C1 segment of cervical spinal cord (tissue), 14 donors: ENCODE measurements around the gene HELT.
"Not testable (repeated sequence)": the region's sequence is repeated elsewhere in the genome, so short reads cannot be mapped to it uniquely, and the experiment has no call there.

Experiments
- DNase-seq, 14 donors: peaks; one replicate each; lab custom pipeline; 2025; lab: John Stamatoyannopoulos, UW

The HELT gene, protein sequence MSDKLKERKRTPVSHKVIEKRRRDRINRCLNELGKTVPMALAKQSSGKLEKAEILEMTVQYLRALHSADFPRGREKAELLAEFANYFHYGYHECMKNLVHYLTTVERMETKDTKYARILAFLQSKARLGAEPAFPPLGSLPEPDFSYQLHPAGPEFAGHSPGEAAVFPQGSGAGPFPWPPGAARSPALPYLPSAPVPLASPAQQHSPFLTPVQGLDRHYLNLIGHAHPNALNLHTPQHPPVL

DNA sequence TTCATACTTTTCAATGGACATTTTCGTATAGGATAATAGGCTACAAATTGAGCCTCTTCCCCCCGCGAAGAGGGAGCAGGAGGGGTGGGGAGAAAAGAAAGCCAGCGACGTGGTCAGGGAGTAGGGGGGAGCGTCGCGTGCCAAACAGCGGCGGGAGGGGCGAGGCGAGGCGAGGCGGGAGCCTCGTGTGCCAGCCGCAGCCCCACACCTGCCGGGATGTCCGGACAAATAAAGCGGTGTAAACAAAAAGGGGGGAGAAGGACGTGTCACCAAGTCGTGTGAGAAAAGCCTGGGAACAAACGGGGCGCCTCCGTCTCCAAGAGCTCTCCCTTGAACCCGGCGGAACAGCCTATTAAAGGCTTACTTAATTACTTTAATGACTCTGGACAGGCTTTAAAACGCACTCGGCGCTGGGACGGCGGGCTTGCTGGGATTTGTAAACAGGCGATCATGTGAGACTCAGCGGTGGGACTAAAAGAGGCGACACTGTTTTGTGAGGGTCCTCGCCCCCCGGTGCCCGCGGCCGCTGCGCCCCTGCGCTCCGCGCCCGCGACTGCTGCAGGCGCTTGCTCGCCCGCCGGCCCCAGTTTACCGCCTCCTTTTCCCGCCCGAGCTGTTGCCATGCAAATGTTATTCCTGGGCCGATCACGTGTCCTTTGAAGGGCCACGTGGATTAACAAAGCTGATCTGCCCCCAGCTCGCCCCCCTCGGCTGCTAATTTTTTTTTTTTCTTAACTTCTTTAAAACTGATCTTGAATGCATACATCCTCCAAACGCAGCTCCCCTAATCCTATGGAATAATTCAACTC lies at the start of gene HELT:
TSS of gene HELT (plus strand) at position 527 of the 809 bp plus-strand sequence. CDS start 439 bp downstream, outside the sequence.
- DNase-seq = no peak

DNA sequence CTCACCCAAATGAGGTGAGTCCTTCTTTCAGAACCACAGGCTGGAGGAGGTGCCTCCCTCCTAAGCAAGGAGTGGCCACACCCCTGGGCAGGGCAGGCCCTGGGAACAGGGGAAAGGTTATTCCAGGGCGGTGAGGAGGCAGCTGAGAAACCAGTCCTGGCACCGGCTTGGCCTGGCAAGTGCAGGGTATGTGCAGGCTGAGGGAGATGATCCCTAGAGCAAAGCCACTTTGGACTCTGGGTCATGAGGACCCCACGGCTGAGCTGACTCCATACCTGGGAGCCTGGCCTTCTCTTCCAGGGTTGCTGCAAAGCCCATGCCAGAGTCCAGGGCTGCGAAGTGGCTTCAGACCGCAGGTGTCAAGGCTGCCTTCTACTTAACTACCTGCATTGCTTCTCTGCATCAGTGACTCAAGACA lies 49.5 kb upstream of the HELT start:
- DNase-seq = no peak

DNA sequence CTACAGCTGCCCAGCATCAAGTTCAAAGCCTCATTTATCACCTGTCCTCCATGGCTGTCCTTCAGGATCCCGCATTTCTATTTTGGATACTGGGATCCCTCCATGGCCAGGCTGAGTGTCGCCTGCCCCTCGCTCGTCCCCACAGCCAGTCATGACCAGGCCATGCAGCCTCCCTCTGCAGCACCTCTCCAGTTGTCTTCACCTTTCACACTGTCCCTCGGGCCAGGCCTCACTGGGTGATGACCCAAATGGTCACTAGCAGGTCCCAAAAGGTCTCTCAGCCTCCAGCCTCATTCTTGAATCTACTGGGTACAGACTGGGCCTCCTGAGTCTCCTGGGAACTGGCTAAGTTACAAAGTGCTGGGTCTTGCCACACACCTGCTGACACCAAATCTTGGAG lies 48.7 kb upstream of the HELT start:
- no peak for DNase-seq

DNA sequence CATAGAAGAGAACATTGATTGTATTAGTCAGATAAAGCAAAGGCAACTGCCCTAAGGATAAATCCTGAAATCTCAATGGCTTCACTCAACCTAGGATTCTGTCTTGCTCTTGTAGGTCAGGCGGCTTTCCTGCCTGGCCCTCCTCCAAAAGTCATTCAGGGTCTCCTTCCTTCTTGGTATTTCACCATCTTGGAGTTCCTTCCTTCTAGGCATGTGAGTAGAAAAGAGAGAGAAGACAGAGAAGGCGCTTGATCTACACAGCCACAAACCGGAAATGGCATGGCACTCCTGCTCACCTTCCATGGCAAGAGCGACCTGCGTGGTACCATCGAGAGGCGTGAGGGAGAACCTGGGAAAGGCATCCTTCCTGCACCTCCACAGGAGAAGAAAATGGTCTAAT lies 45.3 kb upstream of the HELT start:
- DNase-seq = no peak

DNA sequence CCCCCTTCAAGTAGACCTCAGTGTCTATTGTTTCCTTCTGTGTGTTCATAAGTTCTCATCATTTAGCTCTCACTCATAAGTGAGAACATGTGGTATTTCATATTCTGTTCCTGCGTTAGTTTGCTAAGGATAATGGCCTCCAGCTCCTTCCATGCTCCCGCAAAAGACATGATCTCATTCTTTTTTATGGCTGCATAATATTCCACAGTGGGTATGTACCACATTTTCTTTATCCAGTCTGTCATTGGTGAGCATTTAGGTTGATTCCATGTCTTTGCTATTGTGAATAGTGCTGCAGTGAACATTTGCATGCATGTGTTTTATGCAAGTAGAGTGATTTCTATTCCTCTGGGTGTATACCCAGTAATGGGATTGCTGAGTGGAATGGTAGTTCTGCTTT lies 41.9 kb upstream of the HELT start:
- DNase-seq = not testable (repeated sequence)

DNA sequence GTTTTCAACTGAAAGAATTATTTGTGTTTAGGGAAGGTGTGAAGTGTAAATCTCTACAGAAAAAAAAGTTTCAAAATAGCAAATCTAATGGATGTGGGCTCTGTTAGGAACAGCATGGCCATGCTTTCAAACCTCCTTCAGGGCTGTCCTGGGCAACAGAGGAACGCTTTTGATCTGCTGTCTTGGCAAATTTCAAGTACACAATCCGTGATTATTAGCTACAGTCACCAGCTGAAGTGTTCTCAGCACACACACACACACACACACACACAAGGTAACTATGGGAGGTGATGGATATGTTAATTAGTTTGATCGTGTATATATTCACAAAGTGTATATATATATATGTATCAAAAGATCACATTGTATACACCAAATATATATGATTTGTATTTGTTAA lies 40.5 kb upstream of the HELT start:
- DNase-seq = no peak

DNA sequence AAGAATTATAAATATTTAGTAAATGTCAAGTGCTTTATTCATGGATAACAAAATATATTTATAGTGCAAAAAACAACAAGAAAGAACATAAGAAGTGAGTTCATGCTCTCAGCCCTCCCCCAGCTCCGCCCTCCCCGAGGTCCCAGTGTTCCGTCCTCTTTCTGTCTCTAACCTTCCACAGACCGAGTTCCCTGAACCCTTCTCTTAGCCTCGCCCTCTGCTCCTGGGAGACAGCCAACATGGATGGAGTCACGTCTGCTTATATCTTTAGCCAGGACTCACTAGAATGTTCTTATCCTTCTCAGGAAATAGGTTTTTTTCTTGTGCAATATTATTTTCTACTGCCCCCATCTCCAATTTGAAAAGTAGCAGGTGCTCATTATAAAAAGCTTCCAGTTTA lies 40.1 kb upstream of the HELT start:
- DNase-seq = no peak

DNA sequence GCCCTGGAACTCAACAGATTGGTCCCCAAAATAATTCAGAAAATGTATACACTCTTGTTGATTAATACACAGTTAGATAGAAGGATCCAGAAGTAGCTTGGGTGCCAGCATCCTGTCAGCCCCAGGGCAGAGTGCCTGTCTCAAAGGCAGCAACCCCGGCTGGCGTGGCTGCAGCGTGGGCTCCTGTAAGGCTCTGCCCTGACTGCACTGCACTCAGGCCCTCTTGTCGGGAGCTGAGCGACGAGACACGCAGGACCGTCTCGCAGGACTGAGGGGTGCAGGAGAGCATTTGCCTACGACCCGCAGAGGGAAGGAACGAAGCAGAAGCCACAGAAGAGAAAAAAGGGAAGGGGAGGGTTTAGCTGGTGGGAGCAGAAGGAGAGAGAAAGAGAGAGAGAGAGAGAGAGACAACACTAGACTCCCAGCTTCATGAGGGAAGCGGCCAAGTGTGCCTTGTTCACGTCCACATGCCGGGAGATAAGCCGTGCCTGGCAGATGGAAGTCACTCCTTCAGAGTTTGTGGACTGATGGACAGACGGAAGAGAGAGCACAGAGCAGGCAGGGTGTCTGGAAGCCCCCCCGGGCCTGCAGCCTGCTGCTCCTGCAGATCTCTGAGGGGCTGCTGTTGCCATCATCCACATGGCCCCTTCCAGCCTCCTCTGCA lies 38.7 kb upstream of the HELT start:
- no peak for DNase-seq

DNA sequence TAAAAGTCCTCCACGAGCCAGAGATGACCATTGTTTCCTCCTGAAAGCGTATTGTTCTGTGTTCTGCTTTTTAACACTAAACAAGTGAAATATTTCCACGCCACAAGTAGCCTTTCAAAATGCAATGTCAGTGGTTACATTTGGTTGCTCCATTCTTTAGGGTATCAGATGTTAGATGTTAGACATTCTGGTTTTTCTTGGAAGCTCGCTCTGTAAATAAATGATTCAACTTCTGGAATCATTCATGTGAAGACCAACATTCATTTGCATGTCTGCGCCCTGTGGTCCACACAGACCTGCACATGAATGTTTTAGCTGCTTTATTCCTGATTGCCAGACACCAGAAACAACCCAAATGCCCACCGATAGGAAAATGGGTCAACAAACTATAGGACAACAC lies 38.0 kb upstream of the HELT start:
- no peak for DNase-seq

DNA sequence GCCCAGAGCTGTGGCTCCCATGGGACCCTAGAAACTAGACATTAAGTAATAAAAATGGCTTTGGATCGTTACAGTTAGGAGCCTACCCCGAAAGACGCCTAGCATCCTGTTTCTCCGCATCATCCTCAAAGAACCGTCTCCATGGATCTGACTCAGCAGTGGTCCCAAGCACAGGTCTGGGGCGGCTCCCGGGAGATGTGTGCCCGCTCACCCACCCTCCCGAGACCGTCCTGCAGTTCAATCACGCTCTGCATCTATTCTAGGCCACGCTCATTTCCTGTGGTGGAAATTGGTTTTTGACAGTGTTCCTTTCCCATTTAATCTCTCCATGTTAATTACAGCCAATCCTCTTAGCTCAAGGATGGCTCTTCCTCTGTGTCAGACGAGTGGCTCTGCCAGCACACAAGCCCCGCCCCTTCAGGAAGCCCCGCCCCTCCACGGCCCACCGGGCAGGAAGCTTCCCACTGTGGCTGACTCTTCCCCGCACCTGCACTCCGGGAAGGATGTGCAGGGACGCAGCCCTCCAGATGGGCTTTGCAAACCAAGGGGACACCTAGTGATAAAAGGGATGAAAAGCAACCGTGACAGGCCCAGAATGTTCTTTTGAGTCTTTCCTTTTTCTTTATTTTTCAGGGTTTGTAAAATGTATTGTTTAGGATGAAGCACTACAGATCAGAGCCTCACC lies 34.5 kb upstream of the HELT start:
- DNase-seq = peak in 6 of 14 donors; percentile 3 to 38 (median 12)

DNA sequence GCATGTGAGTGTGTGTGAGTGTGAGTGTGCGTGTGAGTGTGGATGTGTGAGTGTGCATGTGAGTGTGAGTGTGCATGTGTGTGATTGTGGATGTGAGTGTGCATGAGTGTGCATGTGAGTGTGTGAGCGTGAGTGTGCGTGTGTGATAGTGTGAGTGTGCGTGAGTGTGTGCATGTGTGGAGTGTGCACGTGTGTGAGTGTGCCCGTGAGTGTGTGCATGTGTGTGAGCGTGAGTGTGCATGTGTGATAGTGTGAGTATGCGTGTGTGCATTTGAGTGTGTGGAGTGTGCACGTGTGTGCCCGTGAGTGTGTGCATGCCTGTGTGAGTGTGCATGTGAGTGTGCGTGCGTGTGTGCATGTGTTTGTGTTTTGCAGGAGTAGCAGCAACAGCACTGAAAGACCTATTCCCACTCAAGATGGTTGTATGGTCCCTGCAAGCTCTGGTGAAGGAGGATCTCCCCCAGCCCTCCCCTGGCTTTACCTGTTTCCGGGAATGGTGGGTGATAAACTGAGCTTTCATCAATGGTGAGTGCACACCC lies 30.7 kb upstream of the HELT start:
- no peak for DNase-seq

DNA sequence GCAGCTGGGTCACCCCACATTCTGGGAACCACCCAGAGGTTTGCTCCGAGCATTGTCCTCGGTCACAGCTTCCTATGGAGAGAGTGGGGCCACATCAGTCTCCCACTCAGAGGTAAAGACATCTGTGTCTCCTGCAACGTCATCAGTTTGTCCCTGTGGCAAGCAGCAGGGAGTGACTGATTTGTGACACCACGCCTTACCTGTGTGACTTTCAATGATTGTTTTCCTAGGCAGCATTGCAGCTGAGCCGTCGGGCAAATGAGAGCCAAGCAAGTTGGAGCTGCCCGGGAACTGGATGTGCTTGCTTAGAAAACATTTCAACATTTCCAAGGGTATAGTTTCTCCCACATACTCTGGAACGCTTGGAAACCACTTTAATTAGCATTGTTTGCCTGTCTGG lies 29.7 kb upstream of the HELT start:
- DNase-seq = no peak

DNA sequence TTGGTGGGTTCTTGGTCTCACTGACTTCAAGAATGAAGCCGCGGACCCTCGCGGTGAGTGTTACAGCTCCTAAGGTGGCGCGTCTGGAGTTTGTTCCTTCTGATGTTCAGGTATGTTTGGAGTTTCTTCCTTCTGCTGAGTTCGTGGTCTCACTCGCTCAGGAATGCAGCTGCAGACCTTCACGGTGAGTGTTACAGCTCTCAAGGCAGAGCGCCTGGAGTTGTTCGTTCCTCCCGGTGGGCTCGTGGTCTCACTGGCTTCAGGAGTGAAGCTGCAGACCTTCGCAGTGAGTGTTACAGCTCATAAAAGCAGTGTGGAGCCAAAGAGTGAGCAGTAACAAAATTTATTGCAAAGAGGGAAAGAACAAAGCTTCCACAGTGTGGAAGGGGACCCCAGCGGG lies 29.0 kb upstream of the HELT start:
- not testable (repeated sequence) for DNase-seq

DNA sequence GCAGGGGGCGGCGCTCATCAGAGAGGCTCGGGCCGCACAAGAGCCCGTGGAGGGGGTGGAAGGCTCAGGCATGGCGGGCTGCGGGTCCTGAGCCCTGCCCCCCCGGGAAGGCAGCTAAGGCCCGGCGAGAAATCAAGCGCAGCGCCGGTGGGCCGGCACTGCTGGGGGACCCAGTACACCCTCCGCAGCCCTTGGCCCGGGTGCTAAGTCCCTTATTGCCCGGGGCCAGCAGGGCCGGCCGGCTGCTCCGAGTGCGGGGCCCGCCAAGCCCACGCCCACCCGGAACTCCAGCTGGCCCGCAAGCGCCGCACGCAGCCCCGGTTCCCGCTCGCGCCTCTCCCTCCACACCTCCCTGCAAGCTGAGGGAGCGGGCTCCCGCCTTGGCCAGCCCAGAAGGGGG lies 28.2 kb upstream of the HELT start:
- DNase-seq = not testable (repeated sequence)

DNA sequence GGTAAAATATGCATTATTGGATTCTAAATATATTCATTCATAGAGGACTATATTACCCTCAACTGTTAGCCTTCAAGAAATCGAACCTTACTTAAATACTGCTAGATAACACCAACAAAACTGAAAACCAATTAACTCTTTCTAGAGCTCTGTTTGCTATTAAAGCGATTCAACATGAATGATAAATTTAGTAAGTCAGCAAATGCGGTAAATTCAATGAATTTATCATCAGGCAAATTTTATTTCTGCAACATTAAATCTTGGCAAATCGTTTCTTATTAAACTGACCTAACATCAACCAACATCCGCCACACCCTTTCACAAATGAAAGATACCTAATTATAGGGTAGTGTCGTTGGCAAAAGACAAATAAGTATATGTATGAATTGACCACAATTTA lies 26.4 kb upstream of the HELT start:
- DNase-seq = no peak

DNA sequence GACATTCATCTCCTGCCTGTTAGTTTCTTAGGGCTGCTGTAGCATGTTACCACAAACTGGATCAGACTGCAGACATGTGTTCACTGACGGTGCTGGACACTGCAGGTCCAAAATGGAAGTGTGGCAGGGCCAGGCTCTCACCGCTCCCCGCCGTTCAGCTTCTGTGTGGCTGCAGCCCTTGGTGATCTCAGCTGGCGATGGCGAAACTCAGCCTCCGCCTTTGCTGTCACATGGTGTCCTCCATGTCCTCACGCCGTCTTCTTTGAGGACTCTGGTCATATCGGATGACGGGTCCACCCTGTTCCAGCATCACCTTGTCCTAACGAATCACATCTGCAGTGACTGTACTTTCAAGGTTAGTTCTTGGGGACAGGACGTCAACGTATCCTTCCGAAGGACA lies 25.9 kb upstream of the HELT start:
- DNase-seq = no peak

DNA sequence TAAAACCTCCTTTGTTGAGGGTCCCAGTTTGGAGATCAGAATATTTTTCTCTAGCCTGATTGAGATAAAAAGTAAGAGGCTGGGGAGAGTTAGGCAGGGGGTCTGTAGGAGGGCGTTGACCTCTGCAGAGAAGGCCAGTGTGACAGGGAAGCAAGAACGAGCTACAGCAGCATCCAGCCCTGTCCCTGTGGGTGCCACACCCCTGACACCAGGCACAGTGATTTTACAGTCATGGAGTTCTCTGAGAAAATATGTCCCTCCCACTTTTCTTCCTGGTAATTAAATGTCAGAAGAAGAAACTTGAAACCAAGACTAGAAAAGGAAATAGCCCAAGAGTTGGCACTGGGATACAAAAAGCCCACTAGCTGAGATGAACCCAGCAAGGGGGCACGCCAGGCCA lies 25.0 kb upstream of the HELT start:
- DNase-seq = no peak

DNA sequence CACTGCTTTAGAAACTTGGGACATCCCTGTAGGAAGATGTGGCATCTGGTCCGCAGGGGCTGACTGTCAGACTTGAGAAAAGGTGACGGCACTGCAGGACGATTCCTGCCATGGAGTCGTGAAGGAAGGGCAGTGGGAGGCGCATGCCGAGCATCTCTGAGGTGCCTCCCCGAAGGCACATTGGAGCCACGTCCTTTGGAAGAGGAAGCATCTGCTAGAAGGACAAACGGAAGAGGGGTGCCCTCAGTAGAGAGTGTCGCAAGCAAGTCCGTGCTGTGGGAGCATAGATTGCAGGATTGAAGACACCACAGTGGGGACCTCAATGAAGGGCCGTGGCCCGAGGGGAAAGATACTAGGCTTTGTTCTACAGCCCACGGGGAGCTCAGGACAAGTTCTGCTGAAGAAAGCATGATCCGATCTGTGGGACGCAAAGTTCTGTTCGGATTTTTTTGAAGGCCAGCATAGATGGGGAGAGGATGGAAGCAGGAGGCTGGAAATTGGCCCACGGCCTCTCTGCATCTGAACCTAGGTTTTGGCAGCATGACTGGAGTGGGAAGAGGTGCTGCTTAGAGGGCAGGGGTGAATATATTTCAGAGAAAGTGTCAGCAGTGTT lies 24.2 kb upstream of the HELT start:
- DNase-seq = no peak

DNA sequence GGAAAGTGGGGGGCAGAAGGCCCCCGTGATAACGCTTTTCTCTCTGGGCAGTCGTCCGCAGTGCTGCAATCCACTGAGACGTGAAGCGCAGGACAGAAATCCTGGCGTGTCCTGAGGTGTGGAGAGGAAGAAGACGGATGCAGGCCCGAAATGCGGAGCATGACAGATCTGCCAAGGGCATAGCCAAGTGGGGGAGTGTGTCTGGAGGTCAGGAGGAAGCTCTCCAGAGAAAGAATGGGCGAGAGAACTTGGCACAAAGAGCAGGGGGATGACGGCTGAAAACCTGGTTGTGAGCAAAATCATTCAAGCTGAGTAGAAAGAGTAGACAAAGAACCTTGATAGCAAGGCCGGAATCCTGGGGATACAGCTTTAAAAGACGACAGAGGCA lies 23.7 kb upstream of the HELT start:
- no peak for DNase-seq

DNA sequence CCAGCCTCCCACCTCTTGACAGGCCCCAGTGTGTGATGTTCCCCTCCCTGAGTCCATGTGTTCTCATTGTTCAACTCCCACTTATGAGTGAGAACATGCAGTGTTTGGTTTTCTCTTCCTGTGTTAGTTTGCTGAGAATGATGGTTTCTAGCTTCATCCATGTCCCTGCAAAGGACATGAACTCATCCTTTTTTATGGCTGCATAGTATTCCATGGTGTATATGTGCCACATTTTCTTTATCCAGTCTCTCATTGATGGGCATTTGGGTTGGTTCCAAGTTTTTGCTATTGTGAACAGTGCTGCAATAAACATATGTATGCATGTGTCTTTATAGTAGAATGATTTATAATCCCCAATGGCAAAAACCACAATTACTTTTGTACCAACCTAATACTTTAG lies 20.6 kb upstream of the HELT start:
- DNase-seq = not testable (repeated sequence)

DNA sequence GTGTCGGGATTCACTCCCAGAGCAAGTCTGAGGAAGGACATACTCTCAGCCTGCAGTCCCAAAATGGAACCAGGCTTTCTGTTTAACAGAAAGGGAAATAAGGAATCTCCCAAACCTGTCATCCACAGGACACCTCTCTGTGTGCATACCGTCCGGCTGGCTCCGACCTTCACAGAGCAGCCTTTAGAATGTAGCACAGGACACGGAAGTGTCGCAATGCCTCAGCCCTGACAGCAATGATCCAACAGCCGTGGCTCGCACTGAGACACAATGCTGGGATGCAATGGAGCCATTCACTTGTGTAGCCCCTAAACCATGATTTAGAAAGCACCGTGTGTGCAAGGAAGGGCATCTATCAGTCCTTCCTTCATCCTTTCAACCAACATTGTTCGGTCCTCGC lies 15.5 kb upstream of the HELT start:
- no peak for DNase-seq
